Dermis blood vessel endothelial cell (primary cell): ENCODE data around the gene SORT1. TPM values are rescaled to one million over a fixed set of nuclear protein-coding genes. Genes with fewer than 3 reads are reported as not detected.
A peak's percentile ranks its signal among the peaks of the same experiment; 100 is the strongest.
"Not testable (repeated sequence)": the region's sequence is repeated elsewhere in the genome, so short reads cannot be mapped to it uniquely, and the experiment has no call there.

Experiments
- DNase-seq: peaks from one replicate; pipeline ENCODE4 v3.0.0; 2010
- total RNA-seq: library from RNA; depleted of rRNA; stranded (reverse); fragments of >200 nt; gene quantifications from 2 replicates; pipeline ENCODE4 v1.2.3, GENCODE V29; 2014

Gene SORT1
- total RNA-seq, 1 donor from 2014 or later: 16.7 TPM

GRCh38 chr1:109379422-109379821, 18.3 kb downstream of the SORT1 start:
- DNase-seq: no peak

- DNase-seq: no peak
Observed at GRCh38 chr1:109377698-109378097, 20.0 kb downstream of the SORT1 start.

GRCh38 chr1:109373696-109374095, 24.0 kb downstream of the SORT1 start:
- not testable (repeated sequence) for DNase-seq

GRCh38 chr1:109373126-109373525, 24.6 kb downstream of the SORT1 start:
- DNase-seq: no peak

- no peak for DNase-seq
Observed at GRCh38 chr1:109372281-109372680, 25.4 kb downstream of the SORT1 start.

GRCh38 chr1:109371341-109371739, 26.4 kb downstream of the SORT1 start:
- DNase-seq: no peak

- no peak for DNase-seq
Observed at GRCh38 chr1:109370712-109371340, 26.9 kb downstream of the SORT1 start.

- no peak for DNase-seq
Observed at GRCh38 chr1:109369167-109369746, 28.5 kb downstream of the SORT1 start.

GRCh38 chr1:109368464-109368863, 29.3 kb downstream of the SORT1 start:
- no peak for DNase-seq

- DNase-seq: no peak
Observed at GRCh38 chr1:109367626-109368025, 30.1 kb downstream of the SORT1 start.

GRCh38 chr1:109365642-109366204, 32.0 kb downstream of the SORT1 start:
- no peak for DNase-seq

GRCh38 chr1:109361649-109362048, 36.1 kb downstream of the SORT1 start:
- DNase-seq: no peak

GRCh38 chr1:109361069-109361468, 36.6 kb downstream of the SORT1 start:
- no peak for DNase-seq

- no peak for DNase-seq
Observed at GRCh38 chr1:109357616-109358015, 40.1 kb downstream of the SORT1 start.

GRCh38 chr1:109356915-109357314, 40.8 kb downstream of the SORT1 start:
- DNase-seq: no peak

- no peak for DNase-seq
Observed at GRCh38 chr1:109356505-109356904, 41.2 kb downstream of the SORT1 start.

- no peak for DNase-seq
Observed at GRCh38 chr1:109354929-109355328, 42.8 kb downstream of the SORT1 start.

GRCh38 chr1:109351457-109351856, 46.3 kb downstream of the SORT1 start:
- no peak for DNase-seq

- DNase-seq: no peak
Observed at GRCh38 chr1:109350655-109351054, 47.1 kb downstream of the SORT1 start.

- no peak for DNase-seq
Observed at GRCh38 chr1:109350182-109350581, 47.5 kb downstream of the SORT1 start.

- DNase-seq: no peak
Observed at GRCh38 chr1:109347511-109347910, 50.2 kb downstream of the SORT1 start.

- peak; percentile 20 for DNase-seq
Observed at GRCh38 chr1:109341944-109342930, 55.5 kb downstream of the SORT1 start.

GRCh38 chr1:109338608-109339007, 59.1 kb downstream of the SORT1 start:
- no peak for DNase-seq
